ENCODE results near the gene MRPS26.
A peak's percentile ranks its signal among the peaks of the same experiment; 100 is the strongest.
"Not testable (repeated sequence)": the region's sequence is repeated elsewhere in the genome, so short reads cannot be mapped to it uniquely, and the experiment has no call there.

Gene MRPS26

GRCh38 chr20:3042625-3043024 lies 3.2 kb upstream of the MRPS26 start:
- no peak for DNase-seq

- DNase-seq, result no peak
These were observed 2.5 kb upstream of the MRPS26 start, which contains the start of gene GNRH2 for GRCh38 chr20:3043322-3043721. TSS of gene GNRH2 (plus strand) at chr20:3043622. CDS start at chr20:3044415, 793 bp downstream.

- DNase-seq, result no peak
These were observed 1.4 kb upstream of the MRPS26 start for GRCh38 chr20:3044336-3044965.

- DNase-seq, result peak; percentile 10 to 81 (median 31)
These were observed 623 bp upstream of the MRPS26 start for GRCh38 chr20:3045042-3045815.

GRCh38 chr20:3046677-3047462 lies 1.0 kb downstream of the MRPS26 start:
- DNase-seq, result peak in 1 of 5 experiments; percentile 52

- DNase-seq, result no peak
These were observed 1.9 kb downstream of the MRPS26 start for GRCh38 chr20:3047486-3048419.

GRCh38 chr20:3051385-3052019 lies 5.7 kb downstream of the MRPS26 start:
- DNase-seq, result no peak

GRCh38 chr20:3059489-3059888 lies 13.6 kb downstream of the MRPS26 start:
- no peak for DNase-seq

GRCh38 chr20:3064119-3064518 lies 18.3 kb downstream of the MRPS26 start:
- not testable (repeated sequence) for DNase-seq

- DNase-seq, result no peak
These were observed 21.5 kb downstream of the MRPS26 start for GRCh38 chr20:3067139-3068014.

- DNase-seq, result no peak
These were observed 22.2 kb downstream of the MRPS26 start for GRCh38 chr20:3068075-3068474.

GRCh38 chr20:3068986-3069900 lies 23.4 kb downstream of the MRPS26 start:
- peak in 1 of 5 experiments; percentile 39 for DNase-seq

- DNase-seq, result no peak
These were observed 24.9 kb downstream of the MRPS26 start for GRCh38 chr20:3070725-3071124.

- no peak for DNase-seq
These were observed 25.4 kb downstream of the MRPS26 start for GRCh38 chr20:3071266-3071609.

GRCh38 chr20:3071610-3072529 lies 26.0 kb downstream of the MRPS26 start, which contains the start of gene OXT:
TSS of gene OXT (plus strand) at chr20:3071620. CDS start at chr20:3071656, 36 bp downstream.
- peak; percentile 50 to 84 (median 59) for DNase-seq

GRCh38 chr20:3072530-3073250 lies 26.8 kb downstream of the MRPS26 start:
- DNase-seq, result no peak

- DNase-seq, result not testable (repeated sequence)
These were observed 27.4 kb downstream of the MRPS26 start for GRCh38 chr20:3073251-3073643.

GRCh38 chr20:3074812-3075211 lies 29.0 kb downstream of the MRPS26 start:
- DNase-seq, result no peak

All from T-helper 2 cell (primary cell).